Spleen (tissue), 7 donors: ENCODE measurements around the gene ZDHHC21.
A peak's percentile ranks its signal among the peaks of the same experiment; 100 is the strongest.

Experiments used
- POLR2A ChIP-seq, 3 donors: fragments of 450-650 bp; IDR thresholded peaks; one replicate each; pipeline ENCODE4 v1.5.1; 2017; ENCODE audit warnings: antibody characterized with exemption in 3 of 3, mild to moderate bottlenecking in 1 of 3
- POLR2AphosphoS5 ChIP-seq, 3 donors: sonication (generic); formaldehyde crosslinking; IDR thresholded peaks; one replicate each; pipeline ENCODE4 v1.5.1; 2017; ENCODE audit warnings: antibody characterized with exemption in 3 of 3
- TF ChIP-seq, protein P1 (sequence below), 11 experiments: fragments of 200-600 bp in 7 of 11; fragments of 450-650 bp in 4 of 11; sonication (generic) in 4 of 11; IDR thresholded peaks in 8 of 11; conservative IDR thresholded peaks in 3 of 11; 1 replicate in 7 of 11; 2 replicates in 4 of 11; pipeline versions ENCODE4 v1.4.0 to v1.8.0; 2016 to 2021; ENCODE audit warnings: antibody characterized with exemption in 11 of 11, inconsistent platforms in 4 of 11, mild to moderate bottlenecking in 1 of 11
- donor health status: DM: no; HTN: no; CAD: no; lungs with moderate emphysema.
- donor health status: DM: no; HTN: no; CAD: no.
- donor health status: DM: no; HTN: no; CAD: no.

DNA sequence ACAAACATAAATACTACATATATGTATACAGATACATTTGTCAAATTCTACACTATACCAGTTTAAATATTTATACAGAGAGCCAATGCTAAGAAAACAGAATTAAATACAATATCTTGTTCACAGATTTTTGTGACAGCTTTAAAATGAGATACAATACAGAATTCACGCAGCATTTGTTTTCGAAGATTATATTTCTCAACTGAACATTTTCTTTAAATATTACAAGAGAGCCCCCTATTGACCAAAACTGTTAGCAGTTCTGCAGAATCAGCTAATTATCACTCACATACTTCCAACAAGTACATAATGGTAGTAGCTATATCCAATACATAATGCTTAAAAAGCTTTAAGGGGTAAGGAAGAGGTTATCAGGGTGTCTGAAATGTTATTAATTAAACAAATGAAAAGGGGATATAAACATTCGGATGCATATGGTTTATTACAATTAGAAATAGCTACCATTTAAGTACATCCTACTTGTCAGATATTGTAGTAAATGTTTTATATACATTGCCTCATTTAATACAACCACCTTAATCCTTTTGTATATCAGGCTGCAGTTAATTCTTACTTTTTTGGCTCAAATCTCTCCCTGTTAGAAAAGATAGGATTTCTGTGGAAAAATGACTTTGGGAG lies 31.7 kb downstream of the ZDHHC21 start:
- TF ChIP-seq, protein P1, sequence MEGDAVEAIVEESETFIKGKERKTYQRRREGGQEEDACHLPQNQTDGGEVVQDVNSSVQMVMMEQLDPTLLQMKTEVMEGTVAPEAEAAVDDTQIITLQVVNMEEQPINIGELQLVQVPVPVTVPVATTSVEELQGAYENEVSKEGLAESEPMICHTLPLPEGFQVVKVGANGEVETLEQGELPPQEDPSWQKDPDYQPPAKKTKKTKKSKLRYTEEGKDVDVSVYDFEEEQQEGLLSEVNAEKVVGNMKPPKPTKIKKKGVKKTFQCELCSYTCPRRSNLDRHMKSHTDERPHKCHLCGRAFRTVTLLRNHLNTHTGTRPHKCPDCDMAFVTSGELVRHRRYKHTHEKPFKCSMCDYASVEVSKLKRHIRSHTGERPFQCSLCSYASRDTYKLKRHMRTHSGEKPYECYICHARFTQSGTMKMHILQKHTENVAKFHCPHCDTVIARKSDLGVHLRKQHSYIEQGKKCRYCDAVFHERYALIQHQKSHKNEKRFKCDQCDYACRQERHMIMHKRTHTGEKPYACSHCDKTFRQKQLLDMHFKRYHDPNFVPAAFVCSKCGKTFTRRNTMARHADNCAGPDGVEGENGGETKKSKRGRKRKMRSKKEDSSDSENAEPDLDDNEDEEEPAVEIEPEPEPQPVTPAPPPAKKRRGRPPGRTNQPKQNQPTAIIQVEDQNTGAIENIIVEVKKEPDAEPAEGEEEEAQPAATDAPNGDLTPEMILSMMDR (IDR thresholded peaks at IDR 0.05 in 8 of 11, conservative IDR thresholded peaks at IDR 0.05 in 3 of 11), result peak in 5 of 11 experiments; percentile 9 to 28 (median 25)
- TF ChIP-seq POLR2AphosphoS5 (IDR thresholded peaks at IDR 0.05) (no peak), POLR2A (IDR thresholded peaks at IDR 0.05) (no peak)
